Body of pancreas (tissue), 4 donors: ENCODE measurements around the gene SNTN.

Source experiments
- CTCF ChIP-seq, 7 experiments: fragments of 450-650 bp in 4 of 7; fragments of 200-600 bp in 3 of 7; sonication (generic) in 3 of 7; IDR thresholded peaks; one replicate each; pipeline ENCODE4 v1.5.1; 2016 to 2019; ENCODE audit warnings: antibody characterized with exemption in 7 of 7
- POLR2A ChIP-seq, 3 donors: fragments of 450-650 bp; IDR thresholded peaks; one replicate each; pipeline ENCODE4 v1.6.1; 2016; ENCODE audit warnings: antibody characterized with exemption in 3 of 3, mild to moderate bottlenecking in 2 of 3

GRCh38 chr3:63654211-63654610 is 1.7 kb downstream of the SNTN start:
- no peak for TF ChIP-seq CTCF (IDR thresholded peaks at IDR 0.05)
- TF ChIP-seq POLR2A (IDR thresholded peaks at IDR 0.05) = no peak
